Ovary (tissue), 9 donors: ENCODE data around the gene C1orf21. TPM values are rescaled to one million over a fixed set of nuclear protein-coding genes. Genes with fewer than 3 reads are reported as not detected.

ENCODE experiments used
- DNase-seq, 5 donors: peaks; one replicate each; pipeline ENCODE4 v3.0.0-alpha.2; 2019 to 2020
- H3K27ac ChIP-seq, 2 donors: fragments of 200-600 bp; one replicate each; pipeline versions ENCODE4 v1.5.1 to v1.8.0; 2019 to 2022
- H3K27me3 ChIP-seq: fragments of 200-600 bp; one replicate; pipeline ENCODE4 v1.8.0; 2022
- H3K36me3 ChIP-seq: fragments of 200-600 bp; sonication (generic); one replicate; pipeline ENCODE4 v1.5.1; 2019
- H3K4me1 ChIP-seq: one replicate; pipeline ENCODE4 v1.8.1; 2013; ENCODE audit warnings: mild to moderate bottlenecking, moderate library complexity; ENCODE audit not compliant: insufficient read depth
- H3K4me3 ChIP-seq: fragments of 200-600 bp; sonication (generic); one replicate; pipeline ENCODE4 v1.5.1; 2017
- H3K9me3 ChIP-seq, 2 donors: fragments of 200-600 bp in 1 of 2; sonication (generic) in 1 of 2; one replicate each; pipeline versions ENCODE4 v1.5.1 to v1.8.1; 2013 to 2019; ENCODE audit warnings: mild to moderate bottlenecking in 1 of 2, moderate library complexity in 1 of 2
- CTCF ChIP-seq, 3 donors: fragments of 450-650 bp in 2 of 3; fragments of 200-600 bp in 1 of 3; IDR thresholded peaks; one replicate each; pipeline versions ENCODE4 v1.5.1 to v1.8.0; 2016 to 2022; ENCODE audit warnings: antibody characterized with exemption in 3 of 3, mild to moderate bottlenecking in 1 of 3
- EP300 ChIP-seq: sonication (generic); formaldehyde crosslinking; IDR thresholded peaks from one replicate; pipeline ENCODE4 v1.6.1; 2017; ENCODE audit warnings: antibody characterized with exemption
- POLR2A ChIP-seq: fragments of 450-650 bp; IDR thresholded peaks from one replicate; pipeline ENCODE4 v1.6.1; 2017; ENCODE audit warnings: antibody characterized with exemption, mild to moderate bottlenecking, moderate library complexity
- WGBS, 3 donors: extraction: QIAGEN DNeasy Blood & Tissue Kit in 1 of 3; methylation state at CpG; one replicate each; pipeline versions ENCODE4 v1.1.5 to v1.1.7; 2013 to 2017; 5-methylcytosine and 5-hydroxymethylcytosine counted together
- intact Hi-C, 4 donors: fragments of 100-400 bp; cut with DNase I; formaldehyde crosslinking; loops; one replicate each; pipeline versions ENCODE4 v1.11.0 to v1.15.1; 2022 to 2023
- polyA plus RNA-seq, 2 donors: library from polyadenylated mRNA; stranded (reverse); fragments of 200-250 nt in 1 of 2; fragments of 350-450 nt in 1 of 2; fragmentation: Illumina TruSeq in 1 of 2; extraction: RNeasy Lipid Tissue Mini Kit (QIAGEN cat#74804) in 1 of 2; gene quantifications; one replicate each; pipeline ENCODE4 v1.2.3, GENCODE V29; 2013 to 2014
- total RNA-seq, 7 donors: library from RNA; depleted of rRNA in 2 of 7; stranded (reverse); fragments of >200 nt in 2 of 7; fragmentation: NEBNext Ultra II Directional in 3 of 7; extraction: Animal tissue kit (Norgen Biotek cat#: 25700) in 3 of 7; gene quantifications; one replicate each; pipeline versions ENCODE4 v1.1.0 to v1.2.4, GENCODE V29; 2016 to 2023
- donor health status: DM: no; HTN: no; CAD: no; lungs with moderate emphysema.
- donor health status: DM: no; HTN: no; CAD: no.
- donor health status: Bipolar disorder and iron deficiency.
- donor health status: DM: yes; HTN: yes; CAD: no.
- donor health status: DM: no; HTN: no; CAD: no.
- donor health status: DM: yes; HTN: yes; CAD: no.

C1orf21 gene
- total and polyA plus RNA-seq, 9 donors, result 22.9 to 108 (median 59.4) TPM

GRCh38 chr1:184405094-184405800 lies 18.4 kb downstream of the C1orf21 start:
- 76 to 83% (median 83%) methylated on average over 4 of the region's 4 CpGs for WGBS, 3 donors
- intact Hi-C loops, result no loop called here
- H3K27ac ChIP-seq, result no peak overlapping the region
- no peaks in the 10 kb centered on the region for H3K9me3 ChIP-seq
- H3K4me3 ChIP-seq, result no peak overlapping the region
- no peaks in the 10 kb centered on the region for H3K27me3 ChIP-seq
- no peaks in the 10 kb centered on the region for H3K36me3 ChIP-seq
- peaks cover 7% of the 10 kb centered on the region for H3K4me1 ChIP-seq
- TF ChIP-seq CTCF (IDR thresholded peaks at IDR 0.05) (no peak), POLR2A (no peak), EP300 (no peak)
- DNase-seq, result no peak

GRCh38 chr1:184405801-184406142 lies 18.9 kb downstream of the C1orf21 start:
- TF ChIP-seq CTCF (IDR thresholded peaks at IDR 0.05) (no peak), POLR2A (no peak)
- Histone ChIP-seq H3K36me3 (no peaks in the 10 kb centered on the region), H3K4me1 (peaks cover 7% of the 10 kb centered on the region), H3K4me3 (no peak overlapping the region), H3K9me3 (no peaks in the 10 kb centered on the region), H3K27me3 (no peaks in the 10 kb centered on the region), H3K27ac (no peak overlapping the region)
- 43 to 79% (median 58%) methylated on average over 1 of the region's 1 CpG for WGBS, 3 donors
- intact Hi-C loops, result no loop called here
- no peak for DNase-seq

DNA sequence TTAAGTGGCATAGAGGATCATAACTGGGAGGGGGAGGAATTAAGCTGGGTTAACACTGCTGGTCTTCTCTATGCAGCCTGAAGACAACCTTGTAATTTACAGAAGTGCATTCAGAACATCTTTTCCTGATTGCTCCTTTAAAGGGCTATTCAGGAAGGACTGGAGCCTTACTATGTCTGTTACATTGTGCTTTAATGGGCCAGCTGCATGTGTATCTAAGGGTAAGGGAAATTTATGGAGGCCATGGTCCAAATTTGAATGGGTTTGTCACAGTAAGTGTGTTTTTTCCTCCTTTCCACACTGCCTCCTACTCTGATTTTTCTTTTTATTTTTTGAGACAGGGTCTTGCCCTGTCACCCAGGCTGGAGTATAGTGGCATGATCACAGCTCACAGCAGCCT lies 19.6 kb downstream of the C1orf21 start:
- Histone ChIP-seq H3K27ac (no peak overlapping the region), H3K9me3 (no peaks in the 10 kb centered on the region), H3K4me3 (no peak overlapping the region), H3K36me3 (no peaks in the 10 kb centered on the region), H3K27me3 (no peaks in the 10 kb centered on the region), H3K4me1 (peaks cover 7% of the 10 kb centered on the region)
- TF ChIP-seq CTCF (IDR thresholded peaks at IDR 0.05) (no peak), POLR2A (no peak), EP300 (no peak)
- intact Hi-C loops, result no loop called here
- no peak for DNase-seq

- 66 to 77% (median 69%) methylated on average over 5 of the region's 5 CpGs for WGBS, 3 donors
- peaks cover 7% of the 10 kb centered on the region for H3K4me1 ChIP-seq
- H3K36me3 ChIP-seq, result no peaks in the 10 kb centered on the region
- no peak for DNase-seq
- H3K27ac ChIP-seq, result no peak overlapping the region
- no peaks in the 10 kb centered on the region for H3K9me3 ChIP-seq
- no peaks in the 10 kb centered on the region for H3K27me3 ChIP-seq
- no peak for TF ChIP-seq CTCF (IDR thresholded peaks at IDR 0.05)
- H3K4me3 ChIP-seq, result no peak overlapping the region
- intact Hi-C loops, result no loop called here
Observed at GRCh38 chr1:184407816-184408510, 21.1 kb downstream of the C1orf21 start.
